Activated CD8-positive, alpha-beta memory T cell treated with anti-CD3 and anti-CD28 coated beads, Interleukin-2, amount 50 U/mL, for 24 hours (primary cell): ENCODE data around the gene ABLIM2.

Experiments used
- DNase-seq: peaks from one replicate; pipeline ENCODE4 v3.0.0-alpha.2; 2020; ENCODE audit errors: extremely low read depth

Gene ABLIM2

GRCh38 chr4:8136972-8137710, 21.5 kb downstream of the ABLIM2 start:
- DNase-seq, result no peak

- no peak for DNase-seq
Observed at GRCh38 chr4:8136529-8136928, 22.1 kb downstream of the ABLIM2 start.

DNA sequence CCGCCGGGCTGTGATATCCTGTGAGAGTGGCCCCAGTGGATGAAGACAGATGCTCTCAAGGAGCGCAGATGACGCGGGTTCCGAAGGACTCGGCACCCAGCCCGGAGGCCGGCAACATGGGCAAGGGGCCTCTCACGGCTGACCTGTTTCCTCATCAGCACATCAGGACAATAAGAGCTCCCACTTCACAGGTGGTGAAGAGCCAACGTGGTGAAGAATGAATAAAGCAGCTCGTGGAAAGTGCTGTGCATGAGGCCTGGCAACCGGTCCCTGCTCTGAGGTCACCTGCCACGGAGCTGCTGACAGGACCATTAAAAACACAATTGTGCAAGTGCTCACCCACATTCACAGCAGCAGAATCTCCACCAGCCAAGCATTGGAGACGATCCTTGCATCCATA, 22.9 kb downstream of the ABLIM2 start:
- DNase-seq, result no peak

- no peak for DNase-seq
Observed at GRCh38 chr4:8133897-8134563, 24.6 kb downstream of the ABLIM2 start.

DNA sequence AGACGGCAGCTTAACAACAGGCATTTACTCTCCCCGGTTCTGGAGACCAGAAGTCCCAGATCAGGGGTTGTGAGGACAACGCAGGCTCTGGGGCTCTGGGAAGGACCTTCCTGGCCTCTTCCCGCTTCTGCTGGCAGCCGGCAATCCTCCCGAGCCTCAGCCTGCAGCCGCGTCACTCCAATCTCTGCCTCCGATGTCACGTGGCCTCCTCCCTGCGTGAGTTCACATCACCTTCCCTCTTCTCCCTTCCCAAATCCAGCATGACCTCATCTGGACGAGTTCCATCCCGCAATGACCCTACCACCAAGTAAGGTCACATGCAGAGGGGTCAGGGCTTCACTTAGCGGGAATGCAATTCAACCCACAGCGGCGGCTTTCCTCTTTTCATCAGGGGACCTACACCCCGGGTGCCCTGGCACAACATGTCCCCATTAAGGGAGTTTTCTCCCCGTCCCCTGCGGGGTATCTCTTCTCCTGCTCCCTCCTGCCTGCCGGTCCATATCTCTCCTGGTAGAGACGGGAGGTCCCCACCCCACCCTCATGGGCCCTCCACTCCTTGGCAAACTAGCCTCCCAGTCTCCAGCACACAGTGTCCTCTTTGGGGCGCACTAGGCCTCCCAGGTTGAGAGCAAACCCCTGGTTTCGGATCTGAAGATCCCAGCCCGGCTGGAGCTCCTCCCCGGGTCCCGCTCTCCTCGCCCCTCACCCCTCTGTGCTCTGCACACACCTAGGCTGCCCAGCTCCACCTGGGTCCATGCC, 25.5 kb downstream of the ABLIM2 start:
- DNase-seq, result no peak

- no peak for DNase-seq
Observed at GRCh38 chr4:8132400-8132799, 26.2 kb downstream of the ABLIM2 start.

- no peak for DNase-seq
Observed at GRCh38 chr4:8131826-8132225, 26.8 kb downstream of the ABLIM2 start.

GRCh38 chr4:8131210-8131609, 27.4 kb downstream of the ABLIM2 start:
- no peak for DNase-seq

- DNase-seq, result no peak
Observed at GRCh38 chr4:8130346-8131066, 28.1 kb downstream of the ABLIM2 start.

DNA sequence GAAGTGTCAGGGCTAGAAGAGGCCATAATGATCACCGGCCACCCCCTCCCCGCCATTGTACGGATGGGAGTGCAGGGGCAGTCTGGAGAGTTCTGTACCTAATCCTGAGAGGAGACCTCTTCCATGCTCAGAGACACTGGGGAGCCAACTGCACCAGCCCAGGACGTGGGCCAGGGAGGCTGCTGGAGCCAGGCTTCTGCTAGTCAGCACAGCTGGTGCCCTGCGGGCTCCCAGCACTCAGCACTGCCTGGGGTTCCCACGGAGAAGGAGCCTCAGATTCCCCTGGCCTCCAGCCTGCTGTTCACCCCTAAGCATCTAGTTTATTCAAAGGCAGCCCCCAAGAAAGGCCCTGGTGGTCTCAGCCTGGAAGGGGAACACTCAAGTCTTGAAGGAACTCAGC, 28.8 kb downstream of the ABLIM2 start:
- no peak for DNase-seq

- DNase-seq, result no peak
Observed at GRCh38 chr4:8129136-8129535, 29.5 kb downstream of the ABLIM2 start.

DNA sequence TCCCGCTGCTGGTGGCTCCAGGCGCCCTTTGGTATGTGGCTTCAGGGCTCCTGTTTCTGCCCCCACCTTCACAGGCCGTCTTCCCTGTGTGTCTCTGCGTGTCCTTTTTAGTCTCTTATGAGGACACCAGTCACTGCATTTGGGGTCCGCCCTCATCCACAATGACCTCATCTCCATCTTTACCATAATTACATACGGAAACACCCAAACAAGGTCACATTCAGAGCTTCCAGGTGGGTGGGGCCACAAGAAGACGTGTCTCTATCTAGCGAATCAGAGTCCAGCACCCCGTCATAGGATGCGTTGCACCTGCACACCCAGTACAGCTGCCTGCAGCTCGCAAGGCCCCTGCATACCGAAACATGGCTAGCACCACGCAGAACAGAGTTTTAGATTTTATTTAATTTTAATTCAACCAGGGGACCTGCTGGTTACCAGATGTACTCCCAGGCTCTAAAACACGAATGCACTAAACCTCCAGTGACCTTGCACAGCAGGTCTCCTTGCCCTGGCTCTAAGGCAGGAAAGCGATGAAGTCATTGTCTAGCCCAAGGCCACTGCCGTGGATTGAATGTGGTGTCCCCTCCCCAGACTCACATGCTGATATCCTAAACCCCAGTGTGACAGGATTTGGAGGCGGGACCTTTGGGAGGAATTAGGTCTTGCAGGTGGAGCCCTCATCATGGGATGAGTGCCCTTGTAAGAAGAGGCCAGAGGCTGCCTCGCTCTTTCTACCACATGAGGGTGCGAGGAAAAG, 30.3 kb downstream of the ABLIM2 start:
- DNase-seq, result no peak

GRCh38 chr4:8127051-8127826, 31.4 kb downstream of the ABLIM2 start:
- DNase-seq, result no peak

DNA sequence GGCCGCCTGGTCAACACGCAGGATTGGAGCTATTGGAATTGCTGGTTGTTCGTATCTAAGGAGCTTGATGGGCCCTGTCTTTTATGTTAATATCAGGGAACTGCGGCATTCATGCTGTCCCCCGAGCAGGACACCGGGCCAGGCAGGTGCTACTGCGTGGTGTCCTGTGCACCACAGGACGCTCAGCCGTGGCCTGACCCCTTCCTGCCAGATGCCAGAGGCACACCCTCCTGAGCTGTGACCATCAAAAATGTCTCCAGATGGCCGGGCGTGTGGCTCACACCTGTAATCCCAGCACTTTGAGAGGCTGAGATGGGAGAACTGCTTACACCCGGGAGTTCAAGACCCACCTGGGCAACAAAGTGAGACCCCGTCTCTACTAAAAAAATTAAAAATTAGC, 32.1 kb downstream of the ABLIM2 start:
- no peak for DNase-seq

GRCh38 chr4:8125526-8126056, 33.0 kb downstream of the ABLIM2 start:
- no peak for DNase-seq

GRCh38 chr4:8123870-8124269, 34.7 kb downstream of the ABLIM2 start:
- DNase-seq, result no peak

DNA sequence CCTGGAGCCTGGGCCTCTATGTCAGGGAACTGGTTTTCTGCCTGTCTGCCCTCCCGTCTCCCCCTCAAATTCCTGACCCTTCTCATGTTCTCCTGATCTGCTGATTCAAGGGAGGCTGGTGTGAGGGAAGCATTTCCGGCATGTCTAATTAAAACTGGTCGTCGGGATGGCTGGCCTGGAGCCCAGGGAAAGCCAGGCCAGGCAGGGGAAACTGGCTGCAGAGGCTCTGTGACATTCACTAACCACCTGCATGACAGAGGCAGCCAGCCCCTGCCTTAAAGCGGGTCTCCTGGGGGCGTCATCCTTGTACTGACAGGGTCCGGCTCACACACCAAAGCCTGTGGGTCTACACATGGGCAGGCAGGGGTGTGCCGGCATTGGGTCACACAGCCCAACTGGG, 35.2 kb downstream of the ABLIM2 start:
- DNase-seq, result no peak

GRCh38 chr4:8122746-8123145, 35.9 kb downstream of the ABLIM2 start:
- DNase-seq, result no peak

GRCh38 chr4:8121292-8122015, 37.2 kb downstream of the ABLIM2 start:
- no peak for DNase-seq

DNA sequence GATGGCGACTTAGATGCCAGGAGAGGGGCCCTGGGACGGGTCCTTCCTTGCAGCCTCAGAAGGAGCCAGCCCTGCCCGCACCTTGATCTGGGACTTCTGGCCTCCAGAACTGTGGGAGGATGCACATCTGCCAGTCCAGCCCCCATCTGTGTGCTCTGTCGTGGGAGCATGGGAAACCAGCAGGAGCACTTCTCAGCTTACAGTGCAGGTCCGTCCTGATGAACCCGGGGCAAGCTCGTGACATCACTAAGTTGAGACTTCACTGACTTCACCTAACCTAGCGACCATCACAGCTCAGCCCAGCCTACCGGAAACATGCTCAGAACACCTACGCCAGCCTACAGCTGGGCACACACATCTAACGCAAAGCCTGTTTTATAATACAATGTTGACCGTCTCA, 38.1 kb downstream of the ABLIM2 start:
- DNase-seq, result no peak
